ENCODE measurements around the gene SPRED3. TPM values are rescaled to one million over a fixed set of nuclear protein-coding genes. Genes with fewer than 3 reads are reported as not detected.

Gene SPRED3
- total and polyA plus RNA-seq, 2 of the 8 experiments (the other 6 are each of a cell fraction or from before 2014, with no cell fraction given): 8.1 to 10.3 TPM

- no peak for TF ChIP-seq CTCF (IDR thresholded peaks at IDR 0.05; ENCODE audit: control extremely low read depth in 1 of 3, insufficient read depth in 1 of 3, low read depth in 1 of 3, low read length in 3 of 3)
- no peak for TF ChIP-seq E2F6 (IDR thresholded peaks at IDR 0.05)
- TF ChIP-seq KDM1A (IDR thresholded peaks at IDR 0.05; ENCODE audit: borderline replicate concordance, low read length): no peak
- no peak for TF ChIP-seq SP4 (IDR thresholded peaks at IDR 0.05; ENCODE audit: low read length)
- no peak for TF ChIP-seq ASH2L (IDR thresholded peaks at IDR 0.05; ENCODE audit: low read length)
- TF ChIP-seq HDAC6 (IDR thresholded peaks at IDR 0.05; ENCODE audit: low read depth, low read length): no peak
- TF ChIP-seq NRF1 (IDR thresholded peaks at IDR 0.05; ENCODE audit: low read depth, low read length): no peak
- TF ChIP-seq SAP30 (IDR thresholded peaks at IDR 0.05; ENCODE audit: insufficient read depth, insufficient replicate concordance, low read length): no peak
Observed at GRCh38 chr19:38399081-38399480, 10.6 kb downstream of the SPRED3 start (continued).
